ENCODE measurements around the gene RNF11.

RNF11 gene

GRCh38 chr1:51266181-51266580 lies 30.1 kb downstream of the RNF11 start:
- no peak for DNase-seq

- no peak for DNase-seq
These were observed 30.7 kb downstream of the RNF11 start for GRCh38 chr1:51266791-51267190.

GRCh38 chr1:51268634-51269033 lies 32.6 kb downstream of the RNF11 start:
- DNase-seq, result no peak

- no peak for DNase-seq
These were observed 34.7 kb downstream of the RNF11 start for GRCh38 chr1:51270751-51271150.

GRCh38 chr1:51272916-51273315 lies 36.8 kb downstream of the RNF11 start:
- no peak for DNase-seq

- DNase-seq, result no peak
These were observed 38.6 kb downstream of the RNF11 start for GRCh38 chr1:51274676-51275075.

GRCh38 chr1:51276286-51276685 lies 40.2 kb downstream of the RNF11 start:
- no peak for DNase-seq

GRCh38 chr1:51280321-51280978 lies 44.4 kb downstream of the RNF11 start:
- no peak for DNase-seq

GRCh38 chr1:51281807-51282206 lies 45.7 kb downstream of the RNF11 start:
- DNase-seq, result no peak

- peak; percentile 21 to 28 for DNase-seq
These were observed 46.5 kb downstream of the RNF11 start for GRCh38 chr1:51282605-51283004.

- DNase-seq, result no peak
These were observed 47.9 kb downstream of the RNF11 start for GRCh38 chr1:51283979-51284378.

GRCh38 chr1:51284487-51284954 lies 48.4 kb downstream of the RNF11 start:
- no peak for DNase-seq

GRCh38 chr1:51285055-51285454 lies 49.0 kb downstream of the RNF11 start:
- no peak for DNase-seq

- no peak for DNase-seq
These were observed 51.9 kb downstream of the RNF11 start for GRCh38 chr1:51287966-51288365.

GRCh38 chr1:51288578-51288977 lies 52.5 kb downstream of the RNF11 start:
- DNase-seq, result no peak

- no peak for DNase-seq
These were observed 53.8 kb downstream of the RNF11 start for GRCh38 chr1:51289676-51290488.

GRCh38 chr1:51290489-51290847 lies 54.4 kb downstream of the RNF11 start:
- no peak for DNase-seq

GRCh38 chr1:51293898-51294515 lies 57.9 kb downstream of the RNF11 start:
- no peak for DNase-seq

GRCh38 chr1:51294566-51295184 lies 58.6 kb downstream of the RNF11 start:
- DNase-seq, result no peak

GRCh38 chr1:51295926-51296325 lies 59.9 kb downstream of the RNF11 start:
- DNase-seq, result no peak

- DNase-seq, result peak; percentile 90 to 91
These were observed 60.6 kb downstream of the RNF11 start for GRCh38 chr1:51296383-51297357.

Measured in activated CD4-positive, alpha-beta T cell treated with anti-CD3 and anti-CD28 coated beads, Interleukin-2, amount 50 U/mL, for 48 hours (primary cell).